CD14-positive monocyte (primary cell): Measurements from ENCODE around the gene GARIN1A. TPM values are rescaled to one million over a fixed set of nuclear protein-coding genes. Genes with fewer than 3 reads are reported as not detected.

Source experiments
- DNase-seq, 3 donors: peaks; one replicate each; pipeline ENCODE4 v3.0.0-alpha.2; 2011 to 2022
- H2AFZ ChIP-seq: 2 replicates; pipeline ENCODE4 v1.6.0; 2012; ENCODE audit warnings: mild to moderate bottlenecking, low read depth, low read length, inconsistent platforms; ENCODE audit not compliant: insufficient read depth, poor library complexity, severe bottlenecking
- H3K27ac ChIP-seq, 2 donors: 1 replicate in 1 of 2; 2 replicates in 1 of 2; pipeline ENCODE4 v1.5.1; 2012 to 2013; ENCODE audit warnings: low read length in 2 of 2, control low read depth in 1 of 2, inconsistent platforms in 1 of 2, low read depth in 1 of 2, mild to moderate bottlenecking in 1 of 2
- H3K27me3 ChIP-seq, 2 donors: one replicate each; pipeline versions ENCODE4 v1.6.0 to v1.6.1; 2011 to 2013; ENCODE audit warnings: low read length in 2 of 2; ENCODE audit not compliant: control insufficient read depth in 2 of 2, insufficient read depth in 2 of 2
- H3K36me3 ChIP-seq, 2 donors: replicated peaks in 1 of 2; 1 replicate in 1 of 2; 2 replicates in 1 of 2; pipeline versions ENCODE4 v1.5.1 to v1.6.1; 2012 to 2013; ENCODE audit warnings: low read length in 2 of 2, control low read depth in 1 of 2, inconsistent platforms in 1 of 2, mild to moderate bottlenecking in 1 of 2; ENCODE audit not compliant: insufficient read depth in 2 of 2, control insufficient read depth in 1 of 2
- H3K4me1 ChIP-seq, 2 donors: 1 replicate in 1 of 2; 2 replicates in 1 of 2; pipeline versions ENCODE4 v1.5.1 to v1.6.1; 2012 to 2013; ENCODE audit warnings: low read length in 2 of 2, control low read depth in 1 of 2, inconsistent platforms in 1 of 2, mild to moderate bottlenecking in 1 of 2, moderate library complexity in 1 of 2; ENCODE audit not compliant: insufficient read depth in 2 of 2, control insufficient read depth in 1 of 2
- H3K4me2 ChIP-seq: replicated peaks from 2 replicates; pipeline ENCODE3; 2012; ENCODE audit warnings: low read length, moderate library complexity, mild to moderate bottlenecking; ENCODE audit not compliant: poor library complexity, severe bottlenecking; ENCODE audit errors: extremely low read depth
- H3K4me3 ChIP-seq, 3 experiments: fragments of 200-600 bp in 1 of 3; sonication (generic) in 1 of 3; replicated peaks in 1 of 3; 1 replicate in 2 of 3; 2 replicates in 1 of 3; pipeline ENCODE4 v1.5.1; 2011 to 2013; ENCODE audit warnings: low read length in 3 of 3, mild to moderate bottlenecking in 3 of 3, control low read depth in 2 of 3, low read depth in 2 of 3, inconsistent platforms in 1 of 3, moderate library complexity in 1 of 3
- H3K79me2 ChIP-seq: 2 replicates; pipeline ENCODE4 v1.6.0; 2012; ENCODE audit warnings: mild to moderate bottlenecking, control low read depth, inconsistent platforms, low read length, moderate library complexity; ENCODE audit not compliant: insufficient read depth
- H3K9ac ChIP-seq: 2 replicates; pipeline ENCODE4 v1.6.0; 2017; ENCODE audit warnings: low read length, mild to moderate bottlenecking; ENCODE audit not compliant: insufficient read depth, poor library complexity, severe bottlenecking
- H3K9me3 ChIP-seq, 2 donors: replicated peaks in 1 of 2; 1 replicate in 1 of 2; 2 replicates in 1 of 2; pipeline versions ENCODE4 v1.5.1 to v1.6.1; 2012 to 2013; ENCODE audit warnings: low read length in 2 of 2, control low read depth in 1 of 2; ENCODE audit not compliant: control insufficient read depth in 1 of 2, insufficient read depth in 1 of 2
- H4K20me1 ChIP-seq: 2 replicates; pipeline ENCODE4 v1.6.0; 2012; ENCODE audit warnings: mild to moderate bottlenecking, low read length, control low read depth, moderate library complexity; ENCODE audit not compliant: insufficient read depth
- H3K27ac Mint-ChIP-seq, 7 donors: one replicate each; pipeline ENCODE4 v1.8.0; 2020; ENCODE audit warnings: mild to moderate bottlenecking in 7 of 7, mixed read lengths in 7 of 7, moderate library complexity in 6 of 7, inconsistent platforms in 2 of 7
- H3K27me3 Mint-ChIP-seq, 3 donors: one replicate each; pipeline ENCODE4 v1.8.0; 2021 to 2022; ENCODE audit warnings: low read depth in 3 of 3, mild to moderate bottlenecking in 3 of 3, mixed read lengths in 3 of 3, moderate library complexity in 3 of 3, inconsistent platforms in 1 of 3
- H3K36me3 Mint-ChIP-seq, 2 donors: one replicate each; pipeline ENCODE4 v1.8.0; 2020; ENCODE audit warnings: mixed read lengths in 2 of 2, inconsistent platforms in 1 of 2, mild to moderate bottlenecking in 1 of 2
- H3K4me1 Mint-ChIP-seq: one replicate; pipeline ENCODE4 v1.8.0; 2020; ENCODE audit warnings: mild to moderate bottlenecking, mixed read lengths
- H3K4me3 Mint-ChIP-seq, 2 donors: one replicate each; pipeline ENCODE4 v1.8.0; 2020; ENCODE audit warnings: mild to moderate bottlenecking in 2 of 2, mixed read lengths in 2 of 2, moderate library complexity in 1 of 2
- H3K9me3 Mint-ChIP-seq, 7 donors: one replicate each; pipeline ENCODE4 v1.8.0; 2020 to 2022; ENCODE audit warnings: mixed read lengths in 7 of 7, mild to moderate bottlenecking in 6 of 7, moderate library complexity in 6 of 7, inconsistent platforms in 2 of 7
- WGBS: methylation state at CpG from one replicate; pipeline ENCODE4 v1.1.5; 2013; ENCODE audit warnings: missing lambda C conversion rate; ENCODE audit not compliant: insufficient coverage; 5-methylcytosine and 5-hydroxymethylcytosine counted together
- intact Hi-C, 2 donors: fragments of 100-400 bp; cut with micrococcal nuclease; formaldehyde crosslinking; loops; one replicate each; pipeline versions ENCODE4 v1.15.0 to v1.15.1; 2023
- polyA plus RNA-seq, 3 donors: library from polyadenylated mRNA; depleted of rRNA in 1 of 3; unstranded in 2 of 3; stranded (reverse) in 1 of 3; fragments of 300-500 nt in 2 of 3; fragments of >200 nt in 1 of 3; fragmentation: Illumina TruSeq in 2 of 3; gene quantifications; 1 replicate in 2 of 3; 2 replicates in 1 of 3; pipeline ENCODE4 v1.2.3, GENCODE V29; 2012 to 2021
- TF ChIP-seq, protein P1 (sequence below): fragments of 200-600 bp; IDR thresholded peaks from one replicate; pipeline ENCODE4 v1.8.0; 2022; ENCODE audit warnings: antibody characterized with exemption, mild to moderate bottlenecking

The GARIN1A gene
- polyA plus RNA-seq, 3 donors, result 0.02 to 1.8 TPM; not detected in 1

DNA sequence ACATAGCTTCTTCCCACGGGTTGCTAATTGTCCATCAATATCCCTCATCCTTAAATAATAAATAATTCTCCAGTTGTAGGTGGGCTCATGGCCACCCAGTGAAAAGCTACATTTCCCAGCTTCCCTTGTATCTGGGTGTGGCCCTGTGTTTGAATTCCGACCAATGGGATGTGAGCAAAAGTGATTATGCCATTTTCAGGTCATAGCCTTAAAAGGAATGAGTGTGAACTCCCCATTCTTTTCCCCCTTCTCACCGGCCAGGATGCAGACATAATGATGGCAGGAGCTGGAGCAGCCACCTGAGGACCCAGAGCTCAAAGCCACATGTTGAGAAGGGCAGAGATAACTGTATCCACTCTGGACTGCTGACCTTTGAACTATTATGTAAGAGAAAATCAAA is 36.7 kb downstream of the GARIN1A start:
- Histone ChIP-seq H3K9ac (no peak overlapping the region), H3K27me3 (no peaks in the 10 kb centered on the region), H3K36me3 (no peaks in the 10 kb centered on the region), H4K20me1 (no peaks in the 10 kb centered on the region), H2AFZ (no peak overlapping the region), H3K79me2 (no peaks in the 10 kb centered on the region), H3K4me1 (peaks cover 11 to 25% of the 10 kb centered on the region in 2 donors), H3K4me2 (no peak overlapping the region), H3K27ac (no peak overlapping the region), H3K4me3 (no peak overlapping the region), H3K9me3 (peaks cover 0 to 4% of the 10 kb centered on the region in 2 donors)
- Mint-ChIP-seq H3K27ac (no peak overlapping the region), H3K4me3 (no peak overlapping the region), H3K36me3 (no peaks in the 10 kb centered on the region), H3K4me1 (peaks cover 18% of the 10 kb centered on the region), H3K9me3 (peaks cover 0 to 4% (median 2%) of the 10 kb centered on the region in 7 donors), H3K27me3 (peaks cover 0 to 4% (median 1%) of the 10 kb centered on the region in 3 donors)
- intact Hi-C loops, result no loop called here
- no CpG with 5 or more reads among the region's 3 CpGs for WGBS
- no peak for DNase-seq
- TF ChIP-seq, protein P1, sequence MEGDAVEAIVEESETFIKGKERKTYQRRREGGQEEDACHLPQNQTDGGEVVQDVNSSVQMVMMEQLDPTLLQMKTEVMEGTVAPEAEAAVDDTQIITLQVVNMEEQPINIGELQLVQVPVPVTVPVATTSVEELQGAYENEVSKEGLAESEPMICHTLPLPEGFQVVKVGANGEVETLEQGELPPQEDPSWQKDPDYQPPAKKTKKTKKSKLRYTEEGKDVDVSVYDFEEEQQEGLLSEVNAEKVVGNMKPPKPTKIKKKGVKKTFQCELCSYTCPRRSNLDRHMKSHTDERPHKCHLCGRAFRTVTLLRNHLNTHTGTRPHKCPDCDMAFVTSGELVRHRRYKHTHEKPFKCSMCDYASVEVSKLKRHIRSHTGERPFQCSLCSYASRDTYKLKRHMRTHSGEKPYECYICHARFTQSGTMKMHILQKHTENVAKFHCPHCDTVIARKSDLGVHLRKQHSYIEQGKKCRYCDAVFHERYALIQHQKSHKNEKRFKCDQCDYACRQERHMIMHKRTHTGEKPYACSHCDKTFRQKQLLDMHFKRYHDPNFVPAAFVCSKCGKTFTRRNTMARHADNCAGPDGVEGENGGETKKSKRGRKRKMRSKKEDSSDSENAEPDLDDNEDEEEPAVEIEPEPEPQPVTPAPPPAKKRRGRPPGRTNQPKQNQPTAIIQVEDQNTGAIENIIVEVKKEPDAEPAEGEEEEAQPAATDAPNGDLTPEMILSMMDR, result no peak

DNA sequence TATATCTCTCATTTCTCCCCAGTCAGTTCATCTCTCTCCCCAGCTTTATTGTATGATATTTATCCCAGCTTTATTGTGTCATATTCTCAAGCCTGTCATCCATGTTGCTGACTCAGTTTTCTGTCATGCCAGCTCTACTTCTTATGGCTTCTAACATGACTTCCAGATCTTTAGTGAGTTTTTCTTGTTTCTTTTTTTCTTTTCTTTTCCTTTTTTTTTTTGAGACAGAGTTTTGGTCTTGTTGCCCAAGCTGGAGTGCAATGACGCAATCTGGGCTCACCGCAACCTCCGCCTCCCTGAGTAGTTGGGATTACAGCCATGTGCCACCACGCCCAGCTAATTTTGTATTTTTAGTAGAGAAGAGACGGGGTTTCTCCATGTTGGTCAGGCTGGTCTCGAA is 38.4 kb downstream of the GARIN1A start:
- Mint-ChIP-seq H3K9me3 (peaks cover 0 to 4% (median 0%) of the 10 kb centered on the region in 7 donors), H3K27ac (peak overlapping the region in 4 of 7 donors; percentile 56 to 75 (median 70)), H3K4me3 (peak overlapping the region in 1 of 2 donors; percentile 57), H3K27me3 (peaks cover 0 to 9% (median 1%) of the 10 kb centered on the region in 3 donors), H3K4me1 (peaks cover 20% of the 10 kb centered on the region), H3K36me3 (no peaks in the 10 kb centered on the region)
- Histone ChIP-seq H3K4me2 (no peak overlapping the region), H4K20me1 (no peaks in the 10 kb centered on the region), H3K36me3 (no peaks in the 10 kb centered on the region), H3K9ac (no peak overlapping the region), H3K27me3 (no peaks in the 10 kb centered on the region), H2AFZ (no peak overlapping the region), H3K9me3 (peaks cover 0 to 4% of the 10 kb centered on the region in 2 donors), H3K27ac (no peak overlapping the region), H3K79me2 (no peaks in the 10 kb centered on the region), H3K4me1 (peaks cover 18 to 20% of the 10 kb centered on the region in 2 donors), H3K4me3 (no peak overlapping the region)
- WGBS, result 4% methylated on average over 4 of the region's 6 CpGs
- intact Hi-C loops, result no loop called here
- DNase-seq, result peak; percentile 14 to 61 (median 48)
- TF ChIP-seq, protein P1, result no peak
